H1 (cell line): Measurements from ENCODE around the gene COL4A1. TPM values are rescaled to one million over a fixed set of nuclear protein-coding genes. Genes with fewer than 3 reads are reported as not detected.

Experiments used
- CTCF ChIA-PET: fragments of 300-600 bp; sonication (Branson Sonifier 250); formaldehyde crosslinking; loops from one replicate; lab custom pipeline; 2021; ENCODE audit not compliant: partially characterized antibody; lab: Charles Lee
- POLR2A ChIA-PET: fragments of 300-600 bp; sonication (Branson Sonifier 250); formaldehyde crosslinking; loops from one replicate; lab custom pipeline; 2021; ENCODE audit warnings: inconsistent platforms; ENCODE audit not compliant: partially characterized antibody; lab: Charles Lee
- DNase-seq, 2 experiments: peaks; one replicate each; pipeline versions ENCODE4 v3.0.0 to v3.0.0-alpha.2; 2010 to 2022; ENCODE audit warnings: low spot score in 2 of 2, low read depth in 1 of 2, mixed read lengths in 1 of 2
- FAIRE-seq: peaks from 2 replicates; lab custom pipeline; 2011; peaks lifted over from hg19 to GRCh38; lab: Jason Lieb, UNC
- H2AFZ ChIP-seq: 2 replicates; pipeline ENCODE4 v1.8.1; 2012; ENCODE audit warnings: low read length, inconsistent platforms
- H2AK5ac ChIP-seq: 2 replicates; pipeline ENCODE4 v1.6.1; 2013; ENCODE audit warnings: low read depth, low read length
- H2BK120ac ChIP-seq: replicated peaks from 2 replicates; pipeline ENCODE3; 2013; ENCODE audit warnings: low read depth, low read length, inconsistent platforms
- H2BK12ac ChIP-seq: 2 replicates; pipeline ENCODE4 v1.6.1; 2013; ENCODE audit warnings: low read depth, low read length
- H2BK15ac ChIP-seq: 2 replicates; pipeline ENCODE4 v1.6.1; 2013; ENCODE audit warnings: low read length
- H2BK20ac ChIP-seq: 2 replicates; pipeline ENCODE4 v1.6.1; 2013; ENCODE audit warnings: low read length
- H2BK5ac ChIP-seq: 2 replicates; pipeline ENCODE4 v1.6.1; 2013; ENCODE audit warnings: low read depth, low read length
- H3K14ac ChIP-seq: 2 replicates; pipeline ENCODE4 v1.6.1; 2013; ENCODE audit warnings: inconsistent platforms; ENCODE audit not compliant: insufficient read length
- H3K18ac ChIP-seq: 2 replicates; pipeline ENCODE4 v1.6.1; 2013; ENCODE audit warnings: low read length; ENCODE audit errors: extremely low read depth
- H3K23ac ChIP-seq: 2 replicates; pipeline ENCODE4 v1.6.1; 2013; ENCODE audit warnings: inconsistent platforms; ENCODE audit not compliant: insufficient read length
- H3K23me2 ChIP-seq: 2 replicates; pipeline ENCODE4 v1.6.1; 2013; ENCODE audit warnings: low read depth, low read length
- H3K27ac ChIP-seq: 2 replicates; pipeline ENCODE4 v1.6.1; 2011; ENCODE audit warnings: low read depth, low read length, inconsistent platforms
- H3K27me3 ChIP-seq, 4 experiments: replicated peaks in 1 of 4; 1 replicate in 1 of 4; 2 replicates in 3 of 4; pipeline versions ENCODE4 v1.6.1 to v1.8.1; 2011 to 2013; ENCODE audit warnings: low read length in 3 of 4, mild to moderate bottlenecking in 3 of 4, inconsistent platforms in 2 of 4, mixed read lengths in 2 of 4, moderate library complexity in 1 of 4; ENCODE audit not compliant: control insufficient read depth in 3 of 4, insufficient read depth in 3 of 4; ENCODE audit errors: extremely low read depth in 1 of 4
- H3K36me3 ChIP-seq, 4 experiments: 2 replicates each; pipeline versions ENCODE4 v1.6.1 to v1.8.1; 2011 to 2013; ENCODE audit warnings: mild to moderate bottlenecking in 4 of 4, low read length in 3 of 4, moderate library complexity in 2 of 4, control low read depth in 1 of 4, inconsistent platforms in 1 of 4; ENCODE audit not compliant: insufficient read depth in 4 of 4, control insufficient read depth in 2 of 4
- H3K4ac ChIP-seq: replicated peaks from 2 replicates; pipeline ENCODE3; 2013; ENCODE audit warnings: low read length, low read depth, mixed read lengths, inconsistent platforms; ENCODE audit not compliant: insufficient read length
- H3K4me1 ChIP-seq, 4 experiments: replicated peaks in 1 of 4; 1 replicate in 1 of 4; 2 replicates in 3 of 4; pipeline versions ENCODE4 v1.6.1 to v1.8.1; 2011 to 2013; ENCODE audit warnings: low read length in 3 of 4, inconsistent platforms in 2 of 4, mixed read lengths in 1 of 4; ENCODE audit not compliant: insufficient read depth in 4 of 4, control insufficient read depth in 3 of 4
- H3K4me2 ChIP-seq, 2 experiments: 2 replicates each; pipeline versions ENCODE4 v1.6.1 to v1.8.1; 2011 to 2013; ENCODE audit warnings: low read depth in 2 of 2, low read length in 2 of 2, control low read depth in 1 of 2, inconsistent platforms in 1 of 2, mild to moderate bottlenecking in 1 of 2; ENCODE audit not compliant: insufficient read depth in 1 of 2
- H3K4me3 ChIP-seq, 4 experiments: fragments of 200-600, 300-600 bp in 1 of 4; sonication (generic), shearing (Covaris generic), sonication (Bioruptor Twin) in 1 of 4; 2 replicates each; pipeline versions ENCODE4 v1.5.1 to v1.8.1; 2011 to 2016; ENCODE audit warnings: low read length in 4 of 4, low read depth in 3 of 4, control low read depth in 2 of 4, inconsistent platforms in 2 of 4, mild to moderate bottlenecking in 2 of 4, mixed read lengths in 1 of 4, moderate library complexity in 1 of 4; ENCODE audit not compliant: insufficient read depth in 2 of 4; ENCODE audit errors: extremely low read depth in 1 of 4
- H3K56ac ChIP-seq: replicated peaks from 2 replicates; pipeline ENCODE3; 2013; ENCODE audit warnings: low read depth, mild to moderate bottlenecking, mixed read lengths, low read length, inconsistent platforms; ENCODE audit not compliant: insufficient read length
- H3K79me1 ChIP-seq: 2 replicates; pipeline ENCODE4 v1.6.1; 2013; ENCODE audit warnings: low read depth, low read length, control low read depth
- H3K79me2 ChIP-seq, 2 experiments: 2 replicates each; pipeline versions ENCODE4 v1.6.1 to v1.8.1; 2012 to 2013; ENCODE audit warnings: low read length in 2 of 2, mild to moderate bottlenecking in 2 of 2, inconsistent platforms in 1 of 2; ENCODE audit not compliant: insufficient read depth in 2 of 2, control insufficient read depth in 1 of 2
- H3K9ac ChIP-seq, 4 experiments: replicated peaks in 1 of 4; 1 replicate in 1 of 4; 2 replicates in 3 of 4; pipeline versions ENCODE4 v1.6.1 to v1.8.1; 2011 to 2013; ENCODE audit warnings: low read depth in 3 of 4, low read length in 3 of 4, control low read depth in 2 of 4, mild to moderate bottlenecking in 2 of 4, moderate library complexity in 2 of 4, inconsistent platforms in 1 of 4; ENCODE audit errors: extremely low read depth in 1 of 4
- H3K9me3 ChIP-seq, 2 experiments: 2 replicates each; pipeline versions ENCODE4 v1.6.1 to v1.8.1; 2012 to 2013; ENCODE audit warnings: mild to moderate bottlenecking in 2 of 2, moderate library complexity in 2 of 2, control low read depth in 1 of 2, inconsistent platforms in 1 of 2, low read depth in 1 of 2, low read length in 1 of 2, mixed read lengths in 1 of 2; ENCODE audit not compliant: insufficient read depth in 2 of 2
- H4K20me1 ChIP-seq, 2 experiments: replicated peaks in 1 of 2; 2 replicates each; pipeline versions ENCODE3 to v1.8.1; 2011 to 2013; ENCODE audit warnings: inconsistent platforms in 2 of 2, low read length in 2 of 2, mild to moderate bottlenecking in 1 of 2; ENCODE audit not compliant: insufficient read depth in 2 of 2, control insufficient read depth in 1 of 2
- H4K5ac ChIP-seq: 2 replicates; pipeline ENCODE4 v1.6.1; 2013; ENCODE audit warnings: low read length, low read depth, mixed read lengths, inconsistent platforms; ENCODE audit not compliant: insufficient read length
- H4K8ac ChIP-seq: 2 replicates; pipeline ENCODE4 v1.8.0; 2013; ENCODE audit warnings: mild to moderate bottlenecking, moderate library complexity, low read length, inconsistent platforms; ENCODE audit not compliant: insufficient read depth; ENCODE audit errors: extremely low read depth
- H4K91ac ChIP-seq: replicated peaks from 2 replicates; pipeline ENCODE3; 2013; ENCODE audit warnings: low read length, mixed read lengths, inconsistent platforms; ENCODE audit not compliant: insufficient read length
- EP300 ChIP-seq, 2 experiments: IDR thresholded peaks; 1 replicate in 1 of 2; 2 replicates in 1 of 2; pipeline ENCODE4 v1.6.1; 2011 to 2012; ENCODE audit warnings: low read depth in 2 of 2, low read length in 2 of 2, mild to moderate bottlenecking in 2 of 2, borderline replicate concordance in 1 of 2, inconsistent platforms in 1 of 2, moderate library complexity in 1 of 2
- RXRA ChIP-seq: IDR thresholded peaks from 2 replicates; pipeline ENCODE4 v1.6.1; 2011; ENCODE audit warnings: low read depth, mild to moderate bottlenecking, low read length, moderate library complexity; ENCODE audit not compliant: insufficient read depth
- SIRT6 ChIP-seq: IDR thresholded peaks from one replicate; pipeline ENCODE4 v1.7.1; 2012; ENCODE audit warnings: low read length, inconsistent platforms
- SUZ12 ChIP-seq: fragments of 200-600 bp; sonication (generic); IDR thresholded peaks from 2 replicates; pipeline ENCODE4 v1.6.1; 2012; ENCODE audit warnings: mild to moderate bottlenecking, inconsistent platforms, low read length, moderate library complexity, mixed read lengths
- WGBS, 2 experiments: shearing (Covaris generic) in 1 of 2; methylation state at CpG; one replicate each; pipeline versions ENCODE4 v1.1.6 to v1.1.7; 2013 to 2015; ENCODE audit warnings: low lambda C conversion rate in 2 of 2, mixed read lengths in 2 of 2, inconsistent platforms in 1 of 2, low coverage in 1 of 2, missing lambda C conversion rate in 1 of 2; ENCODE audit not compliant: insufficient replicate concordance in 2 of 2, insufficient coverage in 1 of 2, insufficient read length in 1 of 2; ENCODE audit errors: extremely low coverage in 1 of 2, missing lambda C conversion rate in 1 of 2; 5-methylcytosine and 5-hydroxymethylcytosine counted together
- polyA plus RNA-seq, 7 experiments: library from polyadenylated mRNA; depleted of rRNA in 3 of 7; stranded (reverse) in 5 of 7; unstranded in 2 of 7; fragments of >200 nt in 5 of 7; fragments of 200-250 nt in 2 of 7; gene quantifications; 1 replicate in 5 of 7; 2 replicates in 1 of 7; 4 replicates in 1 of 7; pipeline versions ENCODE4 v1.2.1 to v1.2.3, GENCODE V29; 2011 to 2013; ENCODE audit warnings: missing spikeins in 2 of 7, mixed read lengths in 2 of 7
- total RNA-seq: library from RNA; stranded (reverse); fragmentation: NEBNext Ultra II Directional; extraction: Animal tissue kit (Norgen Biotek cat#: 25700); gene quantifications from 2 replicates; pipeline ENCODE4 v1.2.1, GENCODE V29; 2021

The COL4A1 gene
- total and polyA plus RNA-seq, 2 of the 8 experiments (the other 6 are each of a cell fraction or from before 2014, with no cell fraction given) = 30.7 to 82.0 TPM

- Histone ChIP-seq H3K4me2 (no peak overlapping the region), H3K18ac (no peak overlapping the region), H3K4me3 (no peak overlapping the region), H3K9me3 (no peaks in the 10 kb centered on the region), H2AFZ (no peak overlapping the region), H2AK5ac (no peak overlapping the region), H3K36me3 (peaks cover 0 to 15% (median 6%) of the 10 kb centered on the region in 4 experiments; a peak in 5 of 8 replicates), H3K27ac (no peak overlapping the region), H4K5ac (no peak overlapping the region), H3K79me2 (no peaks in the 10 kb centered on the region), H3K23me2 (no peaks in the 10 kb centered on the region; the same call in 1 of the 2 replicates), H2BK12ac (no peak overlapping the region), H3K23ac (no peak overlapping the region), H2BK15ac (no peak overlapping the region), H2BK20ac (no peak overlapping the region), H2BK120ac (no peak overlapping the region), H3K4me1 (no peaks in the 10 kb centered on the region), H4K8ac (no peak overlapping the region), H3K27me3 (no peaks in the 10 kb centered on the region), H3K56ac (no peak overlapping the region), H4K20me1 (peaks cover 0 to 2% of the 10 kb centered on the region in 2 experiments), H2BK5ac (no peak overlapping the region), H3K14ac (no peak overlapping the region), H3K79me1 (no peaks in the 10 kb centered on the region), H4K91ac (no peak overlapping the region), H3K4ac (no peak overlapping the region), H3K9ac (no peak overlapping the region)
- TF ChIP-seq SIRT6 = no peak
- TF ChIP-seq RXRA = no peak
- no peak for TF ChIP-seq SUZ12
- no peak for TF ChIP-seq EP300 (IDR thresholded peaks at IDR 0.05; ENCODE audit: borderline replicate concordance in 1 of 2, low read depth in 2 of 2, low read length in 2 of 2)
- 76% methylated on average over 8 of the region's 8 CpGs; no CpG with 5 or more reads in 1 of the 2 experiments for WGBS, 2 experiments
- no peak for FAIRE-seq
- ChIA-PET CTCF (interaction anchor here (0.6 to 1.7 kb wide), 4 partner anchors 16 to 343 kb away, joined by 3 to 5 read pairs (median 4); no protein-coding TSS in a partner anchor), POLR2A (no interaction called here)
- no peak for DNase-seq
Observed at GRCh38 chr13:110206185-110206584, 100.8 kb downstream of the COL4A1 start.
